Measurements from ENCODE around the gene FAM237A.

FAM237A gene

DNA sequence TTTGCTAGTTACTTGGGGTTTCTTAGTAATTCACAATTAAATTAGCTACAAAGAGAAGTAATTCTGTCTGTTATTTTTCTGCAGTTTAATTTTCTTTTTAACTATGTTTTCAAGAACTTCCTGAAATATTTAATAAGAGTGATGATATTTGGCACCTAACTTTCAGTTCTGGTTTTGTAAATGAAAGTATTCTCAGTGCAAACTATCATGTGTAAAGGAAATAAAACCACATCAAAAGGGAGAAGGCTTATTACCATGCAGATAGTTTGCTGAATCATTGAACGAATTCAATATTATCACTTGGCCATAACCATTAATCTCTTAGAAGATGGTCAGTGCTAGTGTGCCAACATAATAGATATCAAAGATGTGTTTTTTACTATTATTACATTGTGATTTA lies 46.7 kb downstream of the FAM237A start:
- Histone ChIP-seq H3K9ac (ENCODE audit: low read depth, low read length) (no peak overlapping the region), H3K36me3 (ENCODE audit: insufficient read depth, low read length) (no peaks in the 10 kb centered on the region), H3K27ac (ENCODE audit: low read depth, low read length) (no peak overlapping the region), H3K9me3 (ENCODE audit: insufficient read depth, low read depth, low read length) (no peaks in the 10 kb centered on the region), H3K4me1 (ENCODE audit: insufficient read depth, low read length) (no peaks in the 10 kb centered on the region), H3K4me3 (ENCODE audit: low read length) (no peak overlapping the region), H3K27me3 (ENCODE audit: insufficient read depth, low read length) (no peaks in the 10 kb centered on the region)
- WGBS = 100% methylated on average over 1 of the region's 1 CpG

DNA sequence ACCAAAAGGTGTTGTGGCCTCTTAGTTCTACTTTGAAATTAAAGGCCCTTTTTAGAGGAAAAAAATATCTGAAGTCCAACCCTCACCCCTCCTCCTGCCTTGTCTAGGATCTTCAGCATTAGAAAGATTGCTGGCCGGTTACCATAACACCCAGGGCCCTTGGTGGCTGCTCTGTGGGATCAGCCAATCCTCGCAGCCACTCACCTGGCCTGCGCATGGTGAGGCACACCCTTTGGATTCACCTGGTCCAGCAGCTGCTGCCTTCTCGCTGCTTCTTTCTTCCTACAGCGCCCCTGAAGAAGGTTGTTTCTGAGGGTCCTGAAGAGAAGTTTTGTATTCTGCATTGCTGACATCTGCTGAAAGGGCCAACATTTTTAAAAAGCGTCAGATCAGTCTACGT lies 50.7 kb downstream of the FAM237A start:
- H3K4me3 ChIP-seq (ENCODE audit: low read length) = no peak overlapping the region
- no peak overlapping the region for H3K9ac ChIP-seq (ENCODE audit: low read depth, low read length)
- no peaks in the 10 kb centered on the region for H3K4me1 ChIP-seq (ENCODE audit: insufficient read depth, low read length)
- no peaks in the 10 kb centered on the region for H3K27me3 ChIP-seq (ENCODE audit: insufficient read depth, low read length)
- H3K9me3 ChIP-seq (ENCODE audit: insufficient read depth, low read depth, low read length) = no peaks in the 10 kb centered on the region
- WGBS = 93% methylated on average over 7 of the region's 7 CpGs
- no peak overlapping the region for H3K27ac ChIP-seq (ENCODE audit: low read depth, low read length)
- no peaks in the 10 kb centered on the region for H3K36me3 ChIP-seq (ENCODE audit: insufficient read depth, low read length)

DNA sequence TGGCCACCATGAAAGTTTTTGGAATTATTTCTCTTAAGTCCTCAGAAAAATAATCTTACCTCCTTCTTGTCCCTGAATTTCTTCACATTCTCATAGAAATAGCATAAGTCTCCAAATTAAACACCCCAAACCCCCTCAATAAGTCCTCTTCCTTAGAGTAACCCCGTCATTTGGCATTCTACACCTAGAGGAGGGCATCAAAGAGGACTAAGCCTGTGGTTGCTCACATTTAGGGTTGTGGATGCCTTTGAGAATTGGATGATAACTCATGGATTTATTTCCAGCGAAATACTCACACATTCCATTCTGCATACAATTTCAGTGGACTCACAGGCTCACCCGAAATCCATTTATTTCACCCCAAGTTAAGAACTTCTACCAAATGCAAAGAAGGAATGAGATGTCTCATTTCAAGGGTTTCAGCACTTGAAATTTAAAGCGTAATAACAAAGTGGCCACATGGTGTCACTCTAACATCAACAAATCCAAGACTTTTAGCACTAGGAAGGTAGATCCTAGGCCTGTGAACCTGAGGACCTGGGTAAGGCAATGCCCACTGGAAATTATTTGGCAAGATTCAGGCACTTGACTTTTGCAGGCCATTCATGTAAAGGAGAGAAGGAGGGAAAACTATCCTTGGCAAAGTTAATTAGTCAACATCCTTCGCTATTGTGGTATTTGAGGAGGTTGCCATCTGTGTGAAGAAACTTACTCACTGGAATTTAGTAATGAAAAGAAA lies 51.3 kb downstream of the FAM237A start:
- Histone ChIP-seq H3K36me3 (ENCODE audit: insufficient read depth, low read length) (no peaks in the 10 kb centered on the region), H3K4me1 (ENCODE audit: insufficient read depth, low read length) (no peaks in the 10 kb centered on the region), H3K27ac (ENCODE audit: low read depth, low read length) (no peak overlapping the region), H3K9ac (ENCODE audit: low read depth, low read length) (no peak overlapping the region), H3K9me3 (ENCODE audit: insufficient read depth, low read depth, low read length) (no peaks in the 10 kb centered on the region), H3K27me3 (ENCODE audit: insufficient read depth, low read length) (no peaks in the 10 kb centered on the region), H3K4me3 (ENCODE audit: low read length) (no peak overlapping the region)
- WGBS = 46% methylated on average over 5 of the region's 5 CpGs

DNA sequence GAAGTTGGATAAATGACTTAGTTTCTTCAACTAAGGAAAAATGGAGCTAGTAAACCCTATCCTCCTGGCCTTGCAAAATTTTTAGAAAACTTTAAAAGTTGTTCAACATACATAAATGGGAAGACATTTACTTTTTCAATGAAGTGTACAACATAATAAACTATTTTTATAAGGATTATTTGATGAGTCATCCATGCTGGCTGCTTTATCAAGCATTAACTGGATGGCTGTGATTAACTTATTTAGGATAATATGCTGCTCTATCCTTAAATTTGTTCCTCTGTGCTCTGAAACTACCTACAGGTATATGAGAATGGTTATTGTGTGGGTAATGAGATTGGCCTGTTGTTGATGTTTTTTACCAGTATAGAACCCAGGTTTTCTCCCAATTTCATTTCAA lies 54.6 kb downstream of the FAM237A start:
- Histone ChIP-seq H3K36me3 (ENCODE audit: insufficient read depth, low read length) (no peaks in the 10 kb centered on the region), H3K27me3 (ENCODE audit: insufficient read depth, low read length) (no peaks in the 10 kb centered on the region), H3K9ac (ENCODE audit: low read depth, low read length) (no peak overlapping the region), H3K4me1 (ENCODE audit: insufficient read depth, low read length) (no peaks in the 10 kb centered on the region), H3K9me3 (ENCODE audit: insufficient read depth, low read depth, low read length) (no peaks in the 10 kb centered on the region), H3K4me3 (ENCODE audit: low read length) (no peak overlapping the region), H3K27ac (ENCODE audit: low read depth, low read length) (no peak overlapping the region)

DNA sequence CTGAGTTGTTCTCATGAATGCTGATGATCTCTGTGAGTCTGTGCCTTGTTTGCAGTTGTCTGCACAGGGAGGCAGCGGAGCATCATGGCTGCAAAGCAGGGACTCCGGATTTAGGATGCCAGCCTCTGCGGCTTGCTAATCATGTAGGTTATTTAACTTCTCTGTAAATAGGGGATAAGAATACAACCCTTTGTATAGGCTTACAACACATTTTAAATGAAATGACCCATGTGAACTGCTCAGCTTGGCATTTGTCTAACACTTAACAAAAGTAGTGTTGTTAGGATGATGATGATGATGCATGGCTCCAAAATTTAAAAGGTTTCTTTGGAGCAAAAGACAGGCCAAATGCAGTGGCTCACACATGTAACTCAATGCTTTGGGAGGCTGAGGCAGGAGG lies 56.5 kb downstream of the FAM237A start:
- Histone ChIP-seq H3K4me1 (ENCODE audit: insufficient read depth, low read length) (no peaks in the 10 kb centered on the region), H3K27me3 (ENCODE audit: insufficient read depth, low read length) (no peaks in the 10 kb centered on the region), H3K9ac (ENCODE audit: low read depth, low read length) (no peak overlapping the region), H3K4me3 (ENCODE audit: low read length) (no peak overlapping the region), H3K36me3 (ENCODE audit: insufficient read depth, low read length) (no peaks in the 10 kb centered on the region), H3K9me3 (ENCODE audit: insufficient read depth, low read depth, low read length) (no peaks in the 10 kb centered on the region), H3K27ac (ENCODE audit: low read depth, low read length) (no peak overlapping the region)
- WGBS = 78% methylated on average over 3 of the region's 3 CpGs

All from HUES64 (cell line).